NCI-H774 (cell line): ENCODE data around the gene CLMN.
"Not testable (repeated sequence)": the region's sequence is repeated elsewhere in the genome, so short reads cannot be mapped to it uniquely, and the experiment has no call there.

Experiments used
- DNase-seq: peaks from one replicate; lab custom pipeline; 2025; lab: John Stamatoyannopoulos, UW

CLMN gene

DNA sequence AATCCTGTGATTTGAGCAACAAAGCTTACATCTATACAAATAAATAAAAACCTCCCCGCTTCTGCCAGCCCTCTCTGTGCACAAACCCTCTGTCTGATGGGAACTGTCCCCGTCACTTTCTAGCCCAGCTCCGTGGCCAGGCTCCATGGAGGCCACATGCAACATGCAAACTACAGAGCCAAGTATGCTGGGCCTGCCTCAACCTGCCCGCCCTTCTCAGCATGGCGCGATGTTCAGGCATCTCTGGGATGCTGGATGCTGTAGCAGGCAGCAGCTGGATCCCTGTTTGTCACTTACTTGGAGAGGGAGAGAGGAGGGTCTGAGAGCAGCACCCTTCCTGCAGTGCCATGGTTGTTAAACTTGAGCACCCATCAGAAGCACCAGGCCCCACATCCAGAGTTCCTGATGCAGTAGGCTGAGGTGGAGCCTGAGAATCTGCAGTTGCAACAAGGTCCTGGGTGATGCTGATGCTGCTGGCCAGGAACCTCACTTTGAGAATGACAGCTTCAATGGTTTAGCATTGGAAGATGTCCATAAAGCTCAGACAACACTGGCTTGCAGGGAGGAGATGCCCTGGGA is 32.4 kb downstream of the CLMN start:
- DNase-seq = no peak

DNA sequence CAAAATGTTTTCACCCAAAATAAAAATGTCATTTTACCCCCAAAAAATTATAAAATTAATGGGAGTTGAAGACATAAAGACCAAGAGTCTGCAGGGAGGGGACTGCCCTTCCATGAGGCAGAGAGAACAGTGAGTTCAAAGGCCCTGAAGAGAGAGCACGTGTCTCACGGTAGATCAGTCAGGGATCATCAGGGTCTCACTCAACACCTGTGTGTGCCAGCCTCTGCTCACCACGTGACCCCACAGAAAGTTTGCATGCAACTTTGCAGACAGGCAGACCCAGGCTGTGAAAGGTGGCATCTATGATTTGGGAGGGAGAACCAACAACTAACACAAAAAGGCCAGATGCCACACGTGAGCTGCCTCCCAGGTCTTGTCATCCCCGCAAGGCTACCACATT is 33.1 kb downstream of the CLMN start:
- no peak for DNase-seq

DNA sequence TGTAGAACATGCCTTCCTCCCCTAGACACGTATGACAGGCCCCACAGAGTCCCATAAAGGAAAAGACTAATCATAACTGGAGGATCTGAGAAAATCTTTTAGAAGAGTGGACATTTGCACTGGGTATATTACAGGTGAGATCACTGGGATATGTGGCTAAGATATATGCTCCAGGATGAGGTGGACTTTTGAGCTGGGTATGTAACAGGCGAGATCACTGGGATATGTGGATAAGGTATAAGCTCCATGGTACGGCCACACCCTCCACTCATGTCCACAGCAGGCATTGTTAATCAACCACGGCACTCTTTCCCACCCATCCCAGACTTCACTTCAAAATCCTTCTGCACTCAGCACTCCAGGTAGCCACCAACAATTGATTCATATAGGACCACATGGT is 34.1 kb downstream of the CLMN start:
- DNase-seq = no peak

DNA sequence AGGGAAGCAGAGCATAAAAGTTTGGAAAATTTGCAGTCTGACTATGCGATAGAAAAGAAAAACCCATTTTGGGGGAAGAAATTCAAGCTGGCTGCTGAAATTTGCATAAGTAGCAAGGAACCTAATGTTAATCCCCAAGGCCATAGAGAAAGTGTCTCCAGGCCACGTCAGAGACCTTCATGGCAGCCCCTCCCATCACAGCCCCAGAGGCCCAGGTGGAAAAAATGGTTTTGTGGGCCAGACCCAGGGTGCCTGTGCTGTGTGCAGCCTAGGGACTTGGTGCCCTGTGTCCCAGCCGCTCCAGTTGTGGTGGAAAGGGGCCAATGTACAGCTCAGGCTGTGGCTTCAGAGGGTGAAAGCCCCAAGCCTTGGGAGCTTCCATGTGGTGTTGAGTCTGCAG is 35.9 kb downstream of the CLMN start:
- not testable (repeated sequence) for DNase-seq

DNA sequence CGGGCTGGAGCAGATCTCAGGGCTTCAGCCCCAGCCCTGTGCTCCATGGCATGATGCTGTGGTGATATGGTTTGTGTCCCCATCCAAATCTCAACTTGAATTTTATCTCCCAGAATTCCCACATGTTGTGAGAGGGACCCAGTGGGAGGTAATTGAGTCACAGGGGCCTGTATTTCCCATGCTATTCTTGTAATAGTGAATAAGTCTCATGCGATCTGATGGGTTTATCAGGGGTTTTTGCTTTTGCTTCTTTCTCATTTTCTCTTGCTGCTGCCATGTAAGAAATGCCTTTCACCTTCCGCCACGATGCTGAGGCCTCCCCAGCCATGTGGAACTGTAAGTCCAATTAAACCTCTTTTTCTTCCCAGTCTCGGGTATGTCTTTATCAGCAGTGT is 36.7 kb downstream of the CLMN start:
- not testable (repeated sequence) for DNase-seq

DNA sequence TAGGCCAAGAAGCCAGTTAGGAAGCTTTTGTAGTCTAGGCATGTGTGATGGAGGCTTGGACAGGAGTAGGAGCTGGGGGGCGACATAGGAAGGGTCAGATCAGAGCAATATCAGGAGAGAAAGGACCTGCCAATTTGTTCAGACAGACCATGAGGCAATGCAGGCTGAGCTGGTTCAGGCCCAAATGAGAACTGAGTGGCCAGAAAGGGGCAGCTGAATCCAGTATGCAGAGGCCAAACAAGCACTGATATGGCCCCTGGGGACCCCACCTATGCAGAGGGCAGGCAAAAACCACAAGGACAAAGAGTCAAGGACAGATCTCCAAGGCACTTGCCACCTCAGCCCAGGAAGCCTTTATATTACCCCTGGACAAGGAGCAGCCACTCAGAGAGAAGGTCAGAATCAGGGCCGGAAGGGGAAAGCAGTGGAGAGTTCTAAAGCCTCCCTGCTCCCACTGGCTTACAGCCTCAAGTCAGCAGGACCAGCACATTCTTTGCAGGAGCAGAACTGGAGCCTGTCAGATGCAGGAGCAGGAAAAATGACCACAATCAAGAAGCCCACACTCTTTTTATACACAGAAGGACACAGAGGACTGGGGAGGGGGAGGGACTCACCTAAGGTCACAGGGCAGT is 37.2 kb downstream of the CLMN start:
- DNase-seq = no peak

DNA sequence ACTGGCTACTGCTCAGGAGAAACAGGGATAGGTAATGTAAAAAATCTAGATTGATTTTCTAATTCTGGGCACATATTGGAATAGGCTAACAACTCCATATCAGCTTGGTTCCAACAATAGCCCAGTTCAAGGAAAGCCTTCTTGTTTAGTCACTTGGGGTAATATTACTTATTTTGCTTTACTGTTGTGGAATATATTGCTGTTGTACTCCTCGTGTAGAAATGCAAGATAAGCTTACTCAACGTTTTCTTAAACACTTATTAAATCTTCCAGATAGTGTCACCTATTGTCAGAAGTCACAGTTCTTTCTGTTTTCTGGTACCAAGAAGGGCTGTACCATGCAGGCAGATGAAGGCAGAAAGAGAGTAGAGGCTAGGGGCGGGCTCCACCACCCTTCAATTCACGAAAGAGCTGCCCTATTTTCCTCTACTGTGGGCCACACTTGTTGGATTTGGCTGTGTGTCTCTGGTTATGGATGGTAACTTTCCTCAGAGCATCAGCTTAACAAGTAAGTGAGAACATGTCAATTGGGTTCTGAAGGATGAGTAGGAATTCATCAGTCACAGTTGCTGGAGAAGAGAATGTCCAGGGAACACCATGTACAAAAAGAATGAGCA is 38.0 kb downstream of the CLMN start:
- no peak for DNase-seq

DNA sequence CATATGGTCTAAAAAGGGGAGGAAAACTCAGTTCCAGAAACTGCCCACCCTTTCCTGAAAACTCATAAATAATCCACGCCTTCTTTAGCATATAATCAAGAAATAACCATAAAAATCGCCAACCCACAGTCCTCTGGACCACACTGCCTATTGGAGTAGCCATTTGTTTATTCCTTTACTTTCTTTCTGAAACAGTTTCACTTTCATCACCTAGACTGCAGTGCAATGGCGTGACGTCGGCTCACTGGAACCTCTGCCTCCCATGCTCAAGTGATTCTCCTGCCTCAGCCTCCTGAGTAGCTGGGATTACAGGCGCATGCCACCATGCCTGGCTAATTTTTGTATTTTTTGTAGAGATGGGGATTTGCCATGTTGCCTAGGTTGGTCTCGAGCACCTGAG is 44.2 kb downstream of the CLMN start:
- DNase-seq = no peak

DNA sequence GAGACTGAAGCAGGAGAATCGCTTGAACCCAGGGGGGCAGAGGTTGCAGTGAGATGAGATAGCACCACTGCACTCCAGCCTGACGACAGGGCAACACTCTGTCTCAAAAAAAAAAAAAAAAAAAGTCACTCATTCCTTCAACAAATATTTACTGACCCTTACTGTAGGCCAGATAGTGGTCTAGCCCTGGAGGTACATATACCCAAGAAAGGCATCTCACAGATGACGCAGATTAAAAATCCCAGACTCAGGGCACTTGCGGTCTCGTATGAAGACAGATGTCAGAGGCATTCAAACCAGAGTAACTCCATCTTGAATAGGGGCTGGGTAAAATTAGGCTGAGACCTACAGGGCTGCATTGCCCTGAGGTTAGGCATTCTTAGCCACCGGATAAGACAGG is 44.8 kb downstream of the CLMN start:
- DNase-seq = no peak

DNA sequence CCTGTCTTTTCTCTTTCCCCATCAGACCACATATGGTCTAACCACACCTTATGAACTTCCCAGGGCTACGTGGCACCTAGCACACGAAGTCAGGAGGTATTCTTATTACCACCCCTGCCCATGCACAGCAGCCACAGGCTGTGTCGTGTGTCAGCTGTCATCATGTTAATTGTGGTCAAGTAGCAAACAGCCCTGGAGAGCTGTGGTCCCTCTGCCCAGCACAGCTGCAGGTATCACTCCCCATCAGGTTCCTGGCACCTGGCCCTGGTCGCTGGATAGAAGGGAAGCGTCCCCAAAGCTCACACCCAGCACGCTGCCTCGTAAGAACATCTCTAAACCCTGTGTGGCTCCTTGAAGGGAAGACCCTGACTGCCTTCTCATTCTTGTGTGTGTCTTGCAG is 45.4 kb downstream of the CLMN start:
- peak; percentile 62 for DNase-seq

DNA sequence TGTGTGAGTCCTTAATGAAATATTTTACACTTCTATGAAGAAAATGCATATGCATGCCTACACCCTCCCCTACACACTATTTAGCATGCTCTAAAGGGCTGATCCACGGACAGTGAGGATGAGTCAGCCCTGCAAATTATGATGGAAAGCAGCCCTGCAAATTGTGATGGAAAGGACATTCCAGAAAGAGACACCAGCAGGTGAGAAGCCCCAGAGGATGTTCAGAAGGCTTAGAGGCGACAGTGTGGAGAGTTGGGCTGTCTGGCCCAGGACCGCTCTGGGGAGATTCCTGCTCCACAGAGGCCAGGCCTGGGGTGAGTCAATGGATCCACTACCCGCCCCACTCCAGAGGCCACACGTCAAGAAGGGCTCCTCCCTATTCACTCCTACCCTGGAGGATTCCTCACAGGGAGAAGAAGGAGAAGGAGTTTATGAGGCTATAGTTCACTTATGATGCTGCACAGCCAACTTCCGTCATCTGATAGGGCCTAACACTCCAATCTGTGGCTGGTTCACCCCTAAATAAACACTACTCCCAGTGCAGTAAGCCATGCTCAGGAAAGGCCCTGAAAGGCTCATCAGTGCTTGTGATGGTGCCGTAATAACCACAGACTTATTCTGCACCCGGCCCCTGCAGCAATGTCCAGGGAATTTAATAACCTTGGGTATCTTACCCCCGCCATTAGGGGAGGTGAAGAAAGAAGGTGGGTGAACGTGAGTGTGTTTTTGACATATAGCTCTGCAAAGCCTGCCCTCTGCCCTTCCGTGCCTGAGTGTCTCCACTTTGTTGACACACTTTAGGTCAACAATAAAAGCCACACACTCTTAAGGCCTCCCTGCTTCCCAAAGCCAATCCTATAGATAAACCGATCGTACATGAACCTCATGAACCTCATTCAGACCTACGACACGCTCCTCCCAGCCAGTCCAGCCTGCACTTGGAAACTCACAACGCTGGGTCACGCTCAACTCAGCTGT is 46.4 kb downstream of the CLMN start:
- no peak for DNase-seq

DNA sequence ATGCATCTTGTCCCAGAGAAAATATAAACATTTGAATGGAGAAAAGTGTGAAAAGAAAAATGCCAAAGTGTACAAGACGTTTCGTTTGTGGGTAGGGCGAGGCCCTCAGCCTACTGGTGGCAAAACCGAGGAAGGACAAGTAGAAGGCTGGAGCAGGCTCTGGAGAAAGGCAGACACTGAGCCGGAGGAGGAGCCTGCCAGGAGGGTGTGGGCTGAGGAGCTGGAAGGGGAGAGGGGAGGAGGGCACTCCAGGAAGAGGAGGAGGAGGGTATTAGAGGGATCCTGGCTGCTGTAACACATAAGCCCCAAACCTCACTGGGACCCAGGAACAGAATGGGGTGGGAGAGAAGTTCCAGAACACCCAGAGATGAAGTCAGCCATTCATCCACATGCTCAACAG is 47.7 kb downstream of the CLMN start:
- no peak for DNase-seq

DNA sequence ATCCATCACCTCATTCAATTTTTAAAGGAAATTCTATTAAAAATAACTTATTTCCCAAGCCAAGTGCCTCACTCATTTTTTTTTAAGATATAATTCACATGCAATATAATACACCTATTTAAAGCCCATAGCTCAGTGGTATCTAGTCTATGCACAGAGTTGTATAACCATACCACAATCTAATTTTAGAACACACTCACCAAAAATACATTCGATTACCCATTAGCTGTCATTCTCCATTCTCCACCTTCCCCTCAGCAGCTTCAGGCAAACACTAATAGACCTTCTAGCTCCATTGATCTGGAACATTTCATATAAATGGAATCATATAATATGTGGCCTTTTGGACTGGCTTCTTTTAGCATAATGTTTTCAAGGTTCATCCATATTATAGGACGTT is 49.5 kb downstream of the CLMN start:
- no peak for DNase-seq

DNA sequence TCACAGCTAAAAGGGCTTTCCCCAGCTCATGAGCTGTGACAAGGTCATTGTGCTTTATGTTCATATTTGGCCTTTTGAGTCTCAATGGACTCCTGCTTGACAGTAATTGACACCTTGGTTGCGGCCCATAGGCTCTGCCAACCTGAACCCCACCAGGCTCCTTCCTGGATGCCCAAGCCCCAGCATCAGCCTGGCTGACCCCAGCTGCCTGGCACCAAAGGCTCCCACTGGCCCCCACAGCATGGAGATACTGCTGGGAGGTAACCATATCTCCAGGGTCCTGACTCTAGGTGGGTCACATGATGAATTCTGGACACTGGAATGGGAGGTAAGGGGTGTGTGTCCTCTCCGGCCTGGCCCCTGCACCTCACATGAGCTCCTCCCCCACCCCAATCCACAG is 50.2 kb downstream of the CLMN start:
- DNase-seq = no peak

DNA sequence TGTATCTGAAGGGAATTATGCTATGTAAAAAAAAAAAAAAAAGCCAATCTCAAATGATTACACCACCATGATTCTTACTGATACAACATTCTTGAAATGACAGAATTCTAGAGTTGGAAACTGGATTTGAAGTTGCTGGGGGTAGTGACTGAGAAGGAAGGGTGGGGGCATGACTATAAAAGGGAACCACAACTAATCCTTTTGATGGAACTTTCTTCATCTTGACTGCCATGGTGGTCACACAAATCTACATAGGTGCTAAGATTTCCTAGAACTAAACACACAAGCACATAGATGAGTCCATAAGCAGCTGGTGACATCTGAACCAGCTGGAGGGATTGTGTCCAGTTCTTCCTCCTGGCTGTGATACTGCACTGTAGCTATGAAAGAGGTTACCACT is 51.4 kb downstream of the CLMN start:
- DNase-seq = no peak

DNA sequence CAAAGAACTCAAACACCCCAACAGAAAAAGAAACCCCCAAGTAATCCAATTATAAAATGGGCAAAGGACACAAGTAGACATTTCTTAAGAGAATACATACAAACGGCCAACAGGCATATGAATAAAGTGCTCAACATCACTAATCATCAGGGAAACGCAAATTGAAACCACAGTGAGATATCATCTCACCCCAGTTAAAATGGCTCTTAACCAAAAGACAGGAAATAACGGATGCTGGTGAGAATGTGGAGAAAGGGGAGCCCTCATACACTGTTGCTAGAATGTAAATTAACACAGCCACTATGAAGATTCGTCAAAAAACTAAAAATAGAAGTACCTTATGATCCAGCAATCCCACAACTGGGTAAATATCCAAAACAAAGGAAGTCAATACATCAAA is 52.4 kb downstream of the CLMN start:
- no peak for DNase-seq

DNA sequence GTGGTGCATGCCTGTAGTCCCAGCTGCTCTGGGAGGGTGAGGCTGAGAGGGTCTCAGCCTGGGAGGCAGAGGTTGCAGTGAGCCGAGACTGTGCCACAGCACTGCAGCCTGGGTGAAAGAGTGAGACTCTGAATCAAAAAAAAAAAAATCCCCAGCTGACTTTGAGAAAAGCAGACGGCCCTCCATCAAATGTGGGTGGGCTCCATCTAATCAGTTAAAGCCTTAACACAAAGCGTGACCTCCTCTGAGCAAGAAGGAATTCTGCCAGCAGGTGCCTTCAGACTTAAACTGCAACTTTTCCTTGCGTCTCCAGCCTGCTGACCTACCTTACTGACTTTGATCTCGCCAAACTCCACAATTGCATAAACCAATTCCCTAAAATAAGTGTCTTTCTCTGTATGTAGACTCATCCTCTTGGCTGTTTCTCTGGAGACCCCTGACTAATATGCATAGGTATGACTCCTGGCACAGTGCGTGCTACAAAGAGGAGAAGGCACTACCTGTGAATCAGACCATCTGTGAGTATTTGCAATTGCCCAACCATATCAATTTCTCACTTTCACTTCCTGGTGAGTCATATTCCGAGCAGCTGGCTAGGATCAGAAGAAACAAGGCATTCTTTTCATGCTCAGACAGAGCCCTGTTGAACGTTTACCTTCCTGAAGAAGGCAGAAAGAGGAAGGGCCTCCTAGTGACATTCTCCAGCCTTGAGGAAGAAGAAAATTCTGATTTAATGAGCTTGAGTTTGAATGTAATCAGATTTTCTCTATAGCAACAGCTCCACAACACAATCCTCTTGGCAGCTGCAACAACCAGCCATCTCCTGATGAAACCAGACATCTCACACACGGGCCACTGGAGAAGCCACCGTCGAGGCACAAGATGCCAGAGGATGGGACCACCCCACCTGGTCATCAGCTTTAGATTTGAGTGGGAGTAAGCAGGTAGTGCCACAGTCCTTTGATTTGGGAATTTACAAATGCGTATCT is 54.3 kb downstream of the CLMN start:
- DNase-seq = peak; percentile 76

DNA sequence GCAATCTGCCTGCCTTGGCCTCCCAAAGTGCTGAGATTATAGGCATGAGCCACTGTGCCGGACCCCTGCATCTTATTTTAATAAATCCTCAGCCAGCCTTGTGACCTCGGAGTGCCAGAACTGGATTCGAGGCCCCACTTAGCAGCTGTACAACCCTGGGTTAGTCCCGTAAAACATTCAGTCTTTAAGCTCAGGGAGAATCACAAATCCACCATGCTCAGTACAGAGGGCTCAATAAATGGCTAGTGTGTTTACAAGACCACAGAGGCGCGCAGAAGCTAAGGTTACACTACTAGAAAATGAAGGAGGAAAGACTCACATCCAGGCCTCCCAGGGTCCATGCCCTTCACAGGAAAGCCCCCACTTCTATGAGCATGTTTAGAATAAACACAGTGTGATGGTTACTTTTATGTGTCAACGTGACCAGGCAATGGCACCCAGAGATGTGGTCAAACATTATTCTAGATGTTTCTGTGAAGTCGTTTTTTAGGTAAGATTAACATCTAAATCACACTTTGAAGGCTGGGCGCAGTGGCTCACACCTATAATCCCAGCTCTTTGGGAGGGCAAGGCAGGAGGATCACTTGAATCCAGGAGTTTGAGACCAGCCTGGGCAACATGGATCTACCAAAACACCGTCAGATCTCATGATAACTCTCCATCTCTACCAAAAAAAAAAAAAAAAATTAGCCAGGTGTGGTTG is 55.3 kb downstream of the CLMN start:
- DNase-seq = no peak

DNA sequence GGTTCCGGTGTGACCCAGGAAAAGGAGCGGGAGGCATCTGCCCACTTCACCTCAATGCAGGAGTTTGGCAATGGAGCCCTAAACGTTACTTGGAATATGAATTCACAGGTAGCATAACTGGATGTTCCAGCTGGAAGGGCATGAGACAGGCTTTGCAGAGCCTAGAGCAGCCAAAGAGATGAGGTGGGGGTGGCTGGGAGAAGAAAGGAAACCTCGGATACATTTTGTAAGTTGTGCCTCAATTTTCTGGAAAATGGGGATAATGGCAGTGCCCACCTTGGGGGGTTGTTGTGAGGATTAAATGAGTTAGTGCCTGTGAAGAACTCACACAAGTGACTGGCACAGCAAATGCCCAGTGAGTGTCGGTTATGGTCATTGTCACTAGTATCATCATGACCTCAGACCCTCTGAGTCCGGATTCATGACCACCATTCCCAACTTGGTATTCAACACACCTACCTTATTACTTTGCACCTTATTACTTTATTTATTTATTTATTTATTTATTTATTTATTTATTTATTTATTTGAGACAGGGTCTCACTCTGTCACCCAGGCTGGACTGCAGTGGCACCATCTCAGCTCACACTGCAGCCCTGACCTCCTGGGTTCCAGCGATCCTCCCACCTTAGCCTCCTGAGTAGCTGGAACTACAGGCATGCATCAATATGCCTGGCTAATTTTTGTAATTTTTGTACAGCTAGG is 56.0 kb downstream of the CLMN start:
- DNase-seq = no peak

DNA sequence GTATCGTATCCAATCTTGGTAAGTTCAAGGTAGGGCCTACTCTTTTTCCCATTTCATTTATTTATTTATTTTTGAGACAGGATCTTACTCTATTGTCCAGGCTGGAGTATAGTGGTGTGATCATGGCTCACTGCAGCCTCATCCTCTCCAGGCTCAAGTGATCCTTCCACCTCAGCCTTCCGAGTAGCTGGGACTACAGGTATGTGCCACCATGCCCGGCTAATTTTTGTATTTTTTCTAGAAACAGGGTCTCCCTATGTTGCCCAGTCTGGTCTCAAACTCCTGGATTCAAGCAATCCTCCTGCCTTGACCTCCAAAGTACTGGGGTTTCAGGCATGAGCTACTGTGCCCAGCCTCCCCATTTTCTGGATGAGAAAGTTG is 57.2 kb downstream of the CLMN start:
- DNase-seq = no peak
